ENCODE measurements around the gene PLCB4.
"Not testable (repeated sequence)": the region's sequence is repeated elsewhere in the genome, so short reads cannot be mapped to it uniquely, and the experiment has no call there.

Gene PLCB4

DNA sequence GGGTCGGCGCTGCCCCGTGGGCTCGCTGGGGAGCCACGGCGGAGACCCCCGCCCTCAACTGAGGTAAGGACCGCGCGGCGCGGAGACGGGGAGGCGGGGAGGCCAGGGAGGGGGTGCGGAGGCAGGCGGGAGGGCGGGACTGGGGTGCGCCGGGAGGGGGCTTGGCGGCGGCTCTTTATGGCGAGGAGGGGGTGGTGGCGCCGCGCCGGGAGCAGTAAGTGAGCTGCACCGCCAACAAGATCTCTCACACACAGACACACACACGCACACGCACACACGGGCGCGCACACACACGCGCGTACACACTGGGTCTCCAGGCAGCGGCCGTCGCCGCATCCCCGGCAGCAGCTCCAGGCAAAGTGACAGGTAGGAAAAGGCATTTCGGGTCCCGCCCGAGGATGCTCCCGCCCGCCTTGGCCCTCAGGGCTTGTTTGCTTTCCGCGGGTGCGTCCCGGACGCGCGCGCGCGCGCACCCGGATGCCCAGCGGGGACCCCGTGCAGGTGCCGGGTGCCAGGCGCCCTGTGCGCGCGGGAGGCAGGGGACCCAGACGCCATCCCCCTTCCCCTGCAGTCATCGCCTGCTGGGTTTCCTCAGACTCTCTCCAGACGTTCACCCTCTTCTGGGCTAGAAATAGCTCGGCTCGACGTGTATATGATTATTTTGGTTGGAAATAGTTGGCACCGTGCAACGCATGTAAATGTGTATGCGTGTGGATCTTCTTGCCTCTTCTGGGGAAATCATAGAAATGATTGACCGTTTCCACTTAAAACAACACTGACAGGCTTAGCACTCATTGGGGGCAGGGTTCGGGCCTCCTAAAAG is at the start of gene PLCB4:
Gene PLCB4 (plus strand): TSS at position 247 of the 823 bp plus-strand sequence. CDS start 238,728 bp downstream, outside the sequence.
- DNase-seq (ENCODE audit: low spot score) = peak; percentile 35

- no peak for DNase-seq (ENCODE audit: low spot score)
These were observed 49.1 kb upstream of the PLCB4 start for GRCh38 chr20:9019833-9020232.

DNA sequence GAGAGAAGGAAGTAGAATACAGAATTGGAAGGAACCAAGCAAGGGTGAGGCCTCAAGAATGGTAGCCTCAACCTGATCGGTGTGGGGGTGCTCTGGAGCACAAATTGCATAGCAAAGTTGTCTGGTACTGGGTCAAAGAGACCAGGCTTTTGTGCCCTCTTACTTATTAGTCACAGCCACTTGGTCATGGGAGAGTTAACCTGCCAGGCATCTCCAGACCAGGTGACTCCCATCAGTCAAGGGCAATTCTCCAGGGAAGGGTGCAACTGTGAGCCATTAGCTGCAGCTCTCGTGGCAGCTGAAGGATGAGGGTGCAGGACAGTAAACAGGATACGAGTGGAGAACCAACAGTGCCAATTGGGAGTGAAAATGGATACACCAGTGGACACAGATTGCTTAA is 47.7 kb upstream of the PLCB4 start:
- no peak for DNase-seq (ENCODE audit: low spot score)

DNA sequence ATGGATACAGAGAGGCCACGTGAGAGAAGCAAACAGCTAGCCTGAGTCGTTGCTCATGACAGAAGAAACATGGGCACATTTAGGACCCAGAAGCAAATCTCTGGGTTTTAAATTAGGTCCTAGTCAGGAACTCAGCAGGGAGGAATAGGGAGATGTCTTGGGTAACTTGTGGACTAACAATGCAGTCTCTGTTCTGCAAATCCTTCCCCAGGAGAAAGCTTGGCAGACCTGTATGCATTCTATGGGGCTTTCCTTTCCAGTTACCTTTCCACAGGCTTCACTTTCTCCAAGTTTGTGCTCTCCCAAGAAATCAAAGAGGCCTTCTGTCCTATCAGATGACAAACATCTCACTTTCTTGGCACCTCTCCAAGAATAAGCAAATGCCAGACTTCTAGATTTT is 47.2 kb upstream of the PLCB4 start:
- DNase-seq (ENCODE audit: low spot score) = no peak

GRCh38 chr20:9022376-9022775 is 46.5 kb upstream of the PLCB4 start:
- DNase-seq (ENCODE audit: low spot score) = no peak

GRCh38 chr20:9024606-9025005 is 44.3 kb upstream of the PLCB4 start:
- no peak for DNase-seq (ENCODE audit: low spot score)

DNA sequence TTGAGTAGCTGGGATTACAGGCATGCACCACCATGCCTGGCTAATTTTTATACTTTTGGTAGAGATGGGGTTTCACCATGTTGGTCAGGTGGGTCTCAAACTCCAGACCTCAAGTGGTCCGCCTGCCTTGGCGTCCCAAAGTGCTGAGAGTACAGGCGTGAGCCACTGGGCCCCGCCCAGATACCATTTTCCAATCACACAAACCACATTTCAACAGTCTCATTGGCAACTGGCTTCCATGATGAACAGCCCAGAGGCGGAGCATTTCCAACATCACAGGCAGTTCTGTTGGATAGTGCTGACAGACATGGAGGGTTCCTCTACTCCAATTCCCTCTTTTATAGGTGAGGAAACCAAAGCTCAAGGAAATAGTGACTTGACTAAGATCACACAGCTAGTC is 43.9 kb upstream of the PLCB4 start:
- no peak for DNase-seq (ENCODE audit: low spot score)

DNA sequence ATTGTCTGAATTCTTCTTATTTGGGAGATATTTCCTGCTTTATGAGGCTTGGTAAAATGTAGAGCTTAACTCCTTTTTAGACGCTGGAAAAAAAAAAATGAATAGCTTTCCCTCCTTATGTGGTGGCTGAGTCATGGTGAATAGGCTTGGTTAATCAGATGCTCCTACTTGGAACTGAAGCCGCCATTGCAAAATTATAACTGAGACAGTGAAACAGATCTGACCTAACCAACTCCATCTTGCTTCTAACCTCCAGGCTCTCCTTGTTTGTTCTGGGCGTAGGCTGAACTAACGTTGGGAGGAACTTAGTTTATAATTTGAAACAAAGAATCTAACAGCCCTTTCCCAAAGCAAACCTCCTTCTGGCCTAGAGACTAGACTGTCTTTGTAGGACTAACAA is 43.2 kb upstream of the PLCB4 start:
- DNase-seq (ENCODE audit: low spot score) = peak; percentile 62

DNA sequence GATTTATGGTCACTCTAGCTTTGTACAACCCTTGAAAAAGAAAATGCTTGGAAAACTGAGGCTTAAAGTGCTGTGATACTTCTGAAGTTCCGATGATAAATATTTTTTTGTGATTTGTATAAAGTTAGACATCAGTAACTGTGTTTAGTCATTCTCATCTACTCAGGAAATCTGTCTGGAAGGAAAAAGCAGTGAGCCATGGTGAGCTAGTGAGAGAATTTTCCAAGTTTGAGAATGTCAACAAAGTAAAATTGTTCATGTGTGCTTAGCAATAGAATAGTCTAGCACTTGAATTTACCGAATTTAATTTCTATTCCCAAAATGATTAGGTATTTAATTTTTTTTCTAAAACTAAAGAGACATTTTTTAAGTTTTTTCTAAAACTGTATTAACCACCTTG is 41.3 kb upstream of the PLCB4 start:
- DNase-seq (ENCODE audit: low spot score) = no peak

- DNase-seq (ENCODE audit: low spot score) = peak; percentile 14
These were observed 40.5 kb upstream of the PLCB4 start for GRCh38 chr20:9028419-9028818.

GRCh38 chr20:9031991-9032390 is 36.9 kb upstream of the PLCB4 start:
- peak; percentile 6 for DNase-seq (ENCODE audit: low spot score)

DNA sequence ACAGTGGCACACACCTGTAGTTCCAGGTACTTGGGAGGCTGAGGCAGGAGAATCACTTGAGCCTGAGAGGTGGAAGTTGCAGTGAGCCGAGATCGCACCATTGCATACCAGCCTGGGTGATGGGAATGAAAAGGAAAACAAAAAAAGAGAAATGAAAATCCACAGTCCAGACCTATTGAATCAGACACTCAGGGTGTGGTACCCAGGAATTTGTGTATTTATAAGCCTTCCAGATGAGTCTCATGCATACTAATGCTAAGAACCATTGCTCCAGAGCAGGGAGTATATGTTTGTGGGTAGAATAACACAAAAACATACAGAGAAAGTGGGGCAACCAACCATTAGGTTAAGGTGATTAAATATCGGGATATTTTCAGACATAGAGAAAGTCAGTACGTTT is 36.1 kb upstream of the PLCB4 start:
- DNase-seq (ENCODE audit: low spot score) = peak; percentile 22

DNA sequence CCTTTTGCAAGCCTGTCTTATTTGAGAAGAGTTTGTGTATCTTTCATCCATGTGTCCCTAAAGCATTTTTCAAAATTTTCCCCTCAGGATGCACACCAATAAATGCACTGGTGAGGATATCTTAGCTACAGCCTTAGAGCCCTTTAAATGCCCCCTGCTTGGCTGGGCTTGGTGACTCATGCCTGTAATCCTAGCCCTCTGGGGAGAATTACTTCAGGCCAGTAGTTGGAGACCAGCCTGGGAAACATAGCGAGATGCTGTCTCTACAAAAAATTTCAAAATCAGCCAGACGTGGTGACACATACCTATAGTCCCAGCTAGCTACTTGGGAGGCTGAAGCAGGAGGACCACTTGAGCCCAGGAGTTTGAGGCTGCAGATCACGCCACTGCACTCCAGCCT is 33.8 kb upstream of the PLCB4 start:
- DNase-seq (ENCODE audit: low spot score) = peak; percentile 72

DNA sequence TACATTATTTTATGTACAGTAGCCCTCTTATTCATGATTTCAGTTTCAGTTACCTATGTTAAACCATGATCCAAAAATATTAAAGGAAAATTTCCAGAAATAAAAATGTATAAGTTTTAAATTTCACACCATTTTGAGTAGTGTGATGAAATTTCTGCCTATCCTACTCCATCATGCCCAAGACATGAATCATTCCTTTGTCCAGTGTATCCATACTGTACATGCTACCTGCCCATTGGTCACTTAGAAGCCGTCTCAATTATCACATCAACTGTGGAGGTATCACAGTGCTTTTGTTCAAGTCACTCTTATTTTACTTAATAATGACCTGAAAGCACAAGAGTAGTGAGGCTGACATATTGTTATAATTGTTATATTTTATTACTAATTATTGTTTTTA is 32.3 kb upstream of the PLCB4 start:
- DNase-seq (ENCODE audit: low spot score) = no peak

DNA sequence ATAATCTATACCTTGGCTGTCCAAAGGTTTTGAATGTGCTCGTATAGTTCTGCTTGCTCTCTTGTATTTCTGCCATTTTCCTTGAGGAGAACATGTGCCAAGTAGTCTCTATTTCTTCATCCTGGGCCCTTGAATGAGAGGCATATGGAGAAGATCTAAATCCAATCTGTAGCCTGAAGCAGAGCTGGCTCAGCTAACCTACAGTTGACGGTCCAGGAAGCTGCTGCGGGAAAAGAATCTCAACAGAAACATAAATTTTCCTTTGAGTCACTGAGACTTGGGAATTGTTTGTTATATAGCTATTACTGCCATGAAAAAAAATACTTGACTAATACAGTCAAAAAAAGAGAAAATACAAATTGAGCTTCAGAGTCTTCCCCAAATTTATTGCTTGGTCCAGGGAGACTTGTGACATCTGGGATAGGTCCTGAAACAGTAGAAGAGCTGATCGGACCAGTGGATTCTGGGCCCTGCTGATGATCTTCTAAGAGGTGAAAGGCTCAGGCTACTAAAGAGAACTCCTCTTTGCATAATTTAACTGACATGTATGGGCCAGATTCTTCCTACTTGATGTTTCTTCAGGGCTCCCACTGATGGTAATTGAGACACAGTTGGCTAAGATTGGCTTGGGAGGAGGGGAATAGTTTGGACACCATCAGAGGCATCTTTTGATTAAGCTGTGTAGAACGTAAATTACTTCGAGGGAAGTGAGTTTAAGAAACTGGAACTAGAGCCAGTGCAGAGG is 29.9 kb upstream of the PLCB4 start:
- DNase-seq (ENCODE audit: low spot score) = peak; percentile 56

DNA sequence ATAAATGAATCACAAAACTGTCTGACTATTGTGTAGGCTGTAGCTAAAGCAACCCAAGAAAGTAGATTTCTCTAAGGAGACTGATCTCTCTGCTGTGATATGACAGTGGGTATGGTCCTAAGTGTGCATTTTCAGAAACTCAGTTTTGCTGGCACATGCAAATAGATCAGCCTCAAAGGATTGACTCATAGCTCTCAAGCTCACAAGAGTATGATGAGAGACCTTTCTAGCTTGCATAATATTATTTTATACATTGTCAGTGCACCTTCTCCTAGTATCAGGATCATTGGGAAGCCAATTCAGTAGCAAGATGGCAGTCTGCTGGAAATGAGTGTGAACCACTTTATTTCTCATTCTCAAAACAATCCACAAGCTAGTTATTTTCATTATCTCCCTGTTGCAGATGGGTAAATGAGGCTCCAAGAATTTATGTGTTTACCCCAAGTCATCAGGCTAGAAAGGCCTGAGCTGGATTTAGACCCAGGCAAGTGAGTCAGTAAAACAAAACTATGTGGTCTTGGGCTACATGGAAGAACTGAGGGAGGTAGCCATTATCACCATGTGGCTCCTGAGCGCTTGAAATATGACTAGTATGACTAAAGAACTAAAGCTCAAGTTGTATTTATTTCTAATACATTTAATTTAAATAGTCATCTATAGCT is 27.9 kb upstream of the PLCB4 start:
- peak; percentile 38 for DNase-seq (ENCODE audit: low spot score)

GRCh38 chr20:9043364-9043763 is 25.5 kb upstream of the PLCB4 start:
- no peak for DNase-seq (ENCODE audit: low spot score)

DNA sequence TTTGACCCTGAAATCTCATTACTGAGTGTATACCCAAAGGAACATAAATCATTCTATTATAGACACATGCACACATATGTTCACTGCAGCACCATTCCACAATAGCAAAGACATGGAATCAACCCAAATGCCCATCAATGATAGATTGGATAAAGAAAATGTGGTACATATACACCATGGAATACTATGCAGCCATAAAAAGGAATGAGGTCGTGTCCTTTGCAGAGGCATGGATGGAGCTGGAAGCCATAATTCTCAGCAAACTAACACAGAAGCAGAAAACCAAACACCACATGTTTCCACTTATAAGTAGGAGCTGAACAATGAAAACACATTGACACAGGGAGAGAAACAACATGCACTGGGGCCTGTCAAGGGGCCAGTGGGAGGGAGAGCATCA is 21.0 kb upstream of the PLCB4 start:
- DNase-seq (ENCODE audit: low spot score) = not testable (repeated sequence)

- peak; percentile 90 for DNase-seq (ENCODE audit: low spot score)
These were observed 17.4 kb upstream of the PLCB4 start for GRCh38 chr20:9051508-9051907.

GRCh38 chr20:9052136-9052535 is 16.8 kb upstream of the PLCB4 start:
- no peak for DNase-seq (ENCODE audit: low spot score)

DNA sequence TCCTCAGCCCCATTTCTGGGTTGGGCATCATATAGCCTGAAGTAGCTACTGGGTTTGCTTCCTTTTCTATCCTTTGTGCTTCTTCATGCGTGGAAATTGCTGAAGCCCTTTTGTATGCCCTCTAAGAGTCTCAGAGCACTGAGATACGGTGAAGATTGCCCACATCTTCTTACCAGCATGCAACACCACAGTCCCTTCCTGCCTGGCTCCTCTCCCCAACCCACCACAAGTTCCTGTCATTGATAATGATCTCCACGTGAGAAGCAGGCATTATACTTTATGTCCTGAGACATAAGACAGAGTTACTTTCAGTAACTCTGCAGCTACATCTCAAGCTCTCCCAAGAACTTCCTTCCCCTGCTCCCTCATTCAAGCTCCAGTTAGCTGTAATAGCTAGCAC is 15.8 kb upstream of the PLCB4 start:
- no peak for DNase-seq (ENCODE audit: low spot score)

GRCh38 chr20:9054176-9054575 is 14.7 kb upstream of the PLCB4 start:
- peak; percentile 51 for DNase-seq (ENCODE audit: low spot score)

DNA sequence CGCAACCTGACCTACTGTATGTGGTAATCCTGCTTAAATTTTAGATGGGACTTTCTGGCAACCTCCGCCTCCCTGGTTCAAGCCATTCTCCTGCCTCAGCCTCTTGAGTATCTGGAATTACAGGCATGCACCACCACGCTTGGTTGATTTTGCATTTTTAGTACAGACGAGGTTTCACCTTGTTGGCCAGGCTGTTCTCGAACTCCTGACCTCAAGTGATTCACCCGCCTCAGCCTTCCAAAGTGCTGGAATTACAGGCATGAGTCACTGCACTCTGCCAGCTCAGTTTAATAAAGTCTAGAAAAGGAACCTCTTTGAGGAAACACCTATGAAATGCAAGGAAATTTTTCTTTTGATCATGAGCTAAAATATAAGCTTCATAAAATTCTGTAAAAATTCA is 9.0 kb upstream of the PLCB4 start:
- DNase-seq (ENCODE audit: low spot score) = no peak
